ENCODE results near the gene BMPR1A.
A peak's percentile ranks its signal among the peaks of the same experiment; 100 is the strongest.

Gene BMPR1A

GRCh38 chr10:86708783-86709380 lies 47.5 kb upstream of the BMPR1A start:
- no peak for TF ChIP-seq POLR2AphosphoS5 (IDR thresholded peaks at IDR 0.05; ENCODE audit: low read depth, low read length)
- no peak for TF ChIP-seq FOXP2 (optimal IDR thresholded peaks at IDR 0.05; ENCODE audit: borderline replicate concordance, extremely low read depth, extremely low read length, insufficient read depth)
- no peak for TF ChIP-seq TAF1 (IDR thresholded peaks at IDR 0.05; ENCODE audit: borderline replicate concordance, insufficient read depth, low read length)
- no peak for TF ChIP-seq SIN3A (IDR thresholded peaks at IDR 0.05; ENCODE audit: borderline replicate concordance, insufficient read depth, low read length)
- TF ChIP-seq REST (IDR thresholded peaks at IDR 0.05; ENCODE audit: insufficient read depth in 1 of 2, low read depth in 2 of 2, low read length in 2 of 2), result no peak

- TF ChIP-seq FOXP2 (optimal IDR thresholded peaks at IDR 0.05; ENCODE audit: borderline replicate concordance, extremely low read depth, extremely low read length, insufficient read depth), result no peak
- no peak for TF ChIP-seq POLR2AphosphoS5 (IDR thresholded peaks at IDR 0.05; ENCODE audit: low read depth, low read length)
- no peak for TF ChIP-seq TAF1 (IDR thresholded peaks at IDR 0.05; ENCODE audit: borderline replicate concordance, insufficient read depth, low read length)
- no peak for TF ChIP-seq REST (IDR thresholded peaks at IDR 0.05; ENCODE audit: insufficient read depth in 1 of 2, low read depth in 2 of 2, low read length in 2 of 2)
- TF ChIP-seq SIN3A (IDR thresholded peaks at IDR 0.05; ENCODE audit: borderline replicate concordance, insufficient read depth, low read length), result no peak
Observed at GRCh38 chr10:86709396-86710185, 46.8 kb upstream of the BMPR1A start.

GRCh38 chr10:86710987-86711512 lies 45.4 kb upstream of the BMPR1A start:
- TF ChIP-seq POLR2AphosphoS5 (IDR thresholded peaks at IDR 0.05; ENCODE audit: low read depth, low read length) (peak; percentile 54), FOXP2 (optimal IDR thresholded peaks at IDR 0.05; ENCODE audit: borderline replicate concordance, extremely low read depth, extremely low read length, insufficient read depth) (no peak), SIN3A (IDR thresholded peaks at IDR 0.05; ENCODE audit: borderline replicate concordance, insufficient read depth, low read length) (no peak)

GRCh38 chr10:86711513-86712316 lies 44.7 kb upstream of the BMPR1A start:
- TF ChIP-seq REST (IDR thresholded peaks at IDR 0.05; ENCODE audit: insufficient read depth in 1 of 2, low read depth in 2 of 2, low read length in 2 of 2) (no peak), TAF1 (IDR thresholded peaks at IDR 0.05; ENCODE audit: borderline replicate concordance, insufficient read depth, low read length) (no peak), FOXP2 (optimal IDR thresholded peaks at IDR 0.05; ENCODE audit: borderline replicate concordance, extremely low read depth, extremely low read length, insufficient read depth) (no peak)

- no peak for TF ChIP-seq REST (IDR thresholded peaks at IDR 0.05; ENCODE audit: insufficient read depth in 1 of 2, low read depth in 2 of 2, low read length in 2 of 2)
- no peak for TF ChIP-seq SIN3A (IDR thresholded peaks at IDR 0.05; ENCODE audit: borderline replicate concordance, insufficient read depth, low read length)
- TF ChIP-seq FOXP2 (optimal IDR thresholded peaks at IDR 0.05; ENCODE audit: borderline replicate concordance, extremely low read depth, extremely low read length, insufficient read depth), result no peak
- TF ChIP-seq POLR2AphosphoS5 (IDR thresholded peaks at IDR 0.05; ENCODE audit: low read depth, low read length), result no peak
- TF ChIP-seq TAF1 (IDR thresholded peaks at IDR 0.05; ENCODE audit: borderline replicate concordance, insufficient read depth, low read length), result no peak
Observed at GRCh38 chr10:86712317-86712707, 44.1 kb upstream of the BMPR1A start.
